ENCODE data around the gene TRPM5. TPM values are rescaled to one million over a fixed set of nuclear protein-coding genes. Genes with fewer than 3 reads are reported as not detected.
A peak's percentile ranks its signal among the peaks of the same experiment; 100 is the strongest.

Gene TRPM5
- total RNA-seq, 2 donors from 2014 or later: not detected

- Mint-ChIP-seq H3K4me3 (no peak overlapping the region), H3K9me3 (no peaks in the 10 kb centered on the region), H3K27me3 (no peaks in the 10 kb centered on the region), H3K36me3 (ENCODE audit: low read depth) (peaks cover 11% of the 10 kb centered on the region), H3K27ac (no peak overlapping the region), H3K4me1 (no peaks in the 10 kb centered on the region)
- ATAC-seq (replicated peaks): no peak
Measured at GRCh38 chr11:2406878-2407410, 37.4 kb downstream of the TRPM5 start.

GRCh38 chr11:2406451-2406850 is 37.9 kb downstream of the TRPM5 start:
- Mint-ChIP-seq H3K4me1 (no peaks in the 10 kb centered on the region), H3K27ac (no peak overlapping the region), H3K4me3 (no peak overlapping the region), H3K36me3 (ENCODE audit: low read depth) (peaks cover 11% of the 10 kb centered on the region), H3K9me3 (no peaks in the 10 kb centered on the region), H3K27me3 (no peaks in the 10 kb centered on the region)
- ATAC-seq (replicated peaks): no peak

GRCh38 chr11:2404735-2405196 is 39.5 kb downstream of the TRPM5 start:
- Mint-ChIP-seq H3K4me3 (no peak overlapping the region), H3K36me3 (ENCODE audit: low read depth) (peaks cover 17% of the 10 kb centered on the region), H3K27ac (no peak overlapping the region), H3K9me3 (no peaks in the 10 kb centered on the region), H3K4me1 (no peaks in the 10 kb centered on the region), H3K27me3 (no peaks in the 10 kb centered on the region)
- ATAC-seq (replicated peaks): no peak

GRCh38 chr11:2402890-2403645 is 41.2 kb downstream of the TRPM5 start:
- peak overlapping the region; percentile 82 for H3K4me3 Mint-ChIP-seq
- no peak for ATAC-seq (replicated peaks)
- H3K27ac Mint-ChIP-seq: no peak overlapping the region
- H3K9me3 Mint-ChIP-seq: no peaks in the 10 kb centered on the region
- peaks cover 17% of the 10 kb centered on the region for H3K36me3 Mint-ChIP-seq (ENCODE audit: low read depth)
- H3K27me3 Mint-ChIP-seq: no peaks in the 10 kb centered on the region
- H3K4me1 Mint-ChIP-seq: no peaks in the 10 kb centered on the region

- no peak for ATAC-seq (replicated peaks)
- Mint-ChIP-seq H3K27ac (no peak overlapping the region), H3K27me3 (no peaks in the 10 kb centered on the region), H3K36me3 (ENCODE audit: low read depth) (peaks cover 25% of the 10 kb centered on the region), H3K4me3 (peak overlapping the region; percentile 82), H3K4me1 (no peaks in the 10 kb centered on the region), H3K9me3 (no peaks in the 10 kb centered on the region)
Measured at GRCh38 chr11:2402106-2402505, 42.2 kb downstream of the TRPM5 start.

GRCh38 chr11:2401436-2401984 is 42.8 kb downstream of the TRPM5 start:
- Mint-ChIP-seq H3K27ac (peak overlapping the region; percentile 91), H3K36me3 (ENCODE audit: low read depth) (peaks cover 31% of the 10 kb centered on the region), H3K9me3 (no peaks in the 10 kb centered on the region), H3K27me3 (no peaks in the 10 kb centered on the region), H3K4me3 (peak overlapping the region; percentile 82), H3K4me1 (no peaks in the 10 kb centered on the region)
- no peak for ATAC-seq (replicated peaks)

GRCh38 chr11:2400762-2401435 is 43.4 kb downstream of the TRPM5 start:
- no peak for ATAC-seq (replicated peaks)
- H3K4me3 Mint-ChIP-seq: peak overlapping the region; percentile 82
- no peaks in the 10 kb centered on the region for H3K4me1 Mint-ChIP-seq
- H3K27ac Mint-ChIP-seq: peak overlapping the region; percentile 91
- no peaks in the 10 kb centered on the region for H3K27me3 Mint-ChIP-seq
- no peaks in the 10 kb centered on the region for H3K9me3 Mint-ChIP-seq
- H3K36me3 Mint-ChIP-seq (ENCODE audit: low read depth): peaks cover 31% of the 10 kb centered on the region

- ATAC-seq (replicated peaks): peak; percentile 89
- H3K9me3 Mint-ChIP-seq: no peaks in the 10 kb centered on the region
- no peaks in the 10 kb centered on the region for H3K4me1 Mint-ChIP-seq
- peak within 1 kb of the TSS; percentile 91 for H3K27ac Mint-ChIP-seq
- H3K4me3 Mint-ChIP-seq: peak within 1 kb of the TSS; percentile 82
- H3K27me3 Mint-ChIP-seq: no peaks in the 10 kb centered on the region
- H3K36me3 Mint-ChIP-seq (ENCODE audit: low read depth): peaks cover 31% of the 10 kb centered on the region
Measured at GRCh38 chr11:2400069-2400761, 44.1 kb downstream of the TRPM5 start, which contains the start of gene TSSC4. Gene TSSC4 (plus strand): TSS chr11:2400750. CDS start chr11:2402634, 1,884 bp downstream.

- H3K36me3 Mint-ChIP-seq (ENCODE audit: low read depth): peaks cover 31% of the 10 kb centered on the region
- H3K9me3 Mint-ChIP-seq: no peaks in the 10 kb centered on the region
- peak overlapping the region; percentile 82 for H3K4me3 Mint-ChIP-seq
- no peaks in the 10 kb centered on the region for H3K4me1 Mint-ChIP-seq
- H3K27ac Mint-ChIP-seq: peak overlapping the region; percentile 85
- ATAC-seq (replicated peaks): no peak
- H3K27me3 Mint-ChIP-seq: no peaks in the 10 kb centered on the region
Measured at GRCh38 chr11:2399488-2400068, 44.7 kb downstream of the TRPM5 start.

GRCh38 chr11:2398664-2399355 is 45.5 kb downstream of the TRPM5 start:
- Mint-ChIP-seq H3K9me3 (no peaks in the 10 kb centered on the region), H3K27me3 (no peaks in the 10 kb centered on the region), H3K4me1 (no peaks in the 10 kb centered on the region), H3K27ac (peak overlapping the region; percentile 85), H3K4me3 (peak overlapping the region; percentile 82), H3K36me3 (ENCODE audit: low read depth) (peaks cover 31% of the 10 kb centered on the region)
- ATAC-seq (replicated peaks): no peak

- Mint-ChIP-seq H3K9me3 (no peaks in the 10 kb centered on the region), H3K27ac (no peak overlapping the region), H3K4me3 (no peak overlapping the region), H3K36me3 (ENCODE audit: low read depth) (peaks cover 20% of the 10 kb centered on the region), H3K4me1 (no peaks in the 10 kb centered on the region), H3K27me3 (no peaks in the 10 kb centered on the region)
- no peak for ATAC-seq (replicated peaks)
Measured at GRCh38 chr11:2397005-2397404, 47.3 kb downstream of the TRPM5 start.

- Mint-ChIP-seq H3K27me3 (no peaks in the 10 kb centered on the region), H3K36me3 (ENCODE audit: low read depth) (peaks cover 20% of the 10 kb centered on the region), H3K27ac (no peak overlapping the region), H3K4me3 (no peak overlapping the region), H3K9me3 (no peaks in the 10 kb centered on the region), H3K4me1 (no peaks in the 10 kb centered on the region)
- no peak for ATAC-seq (replicated peaks)
Measured at GRCh38 chr11:2396471-2396870, 47.8 kb downstream of the TRPM5 start.

- Mint-ChIP-seq H3K36me3 (ENCODE audit: low read depth) (peaks cover 20% of the 10 kb centered on the region), H3K4me3 (no peak overlapping the region), H3K27ac (no peak overlapping the region), H3K27me3 (no peaks in the 10 kb centered on the region), H3K4me1 (no peaks in the 10 kb centered on the region), H3K9me3 (no peaks in the 10 kb centered on the region)
- ATAC-seq (replicated peaks): no peak
Measured at GRCh38 chr11:2395856-2396255, 48.5 kb downstream of the TRPM5 start.

Measured in activated T-helper 17 cell treated with anti-CD3 and anti-CD28 coated beads, Interleukin-2, amount 50 U/mL, for 72 hours (primary cell).